HG02938 (cell line): ENCODE data around the gene PRKN.

ENCODE experiments used
- ATAC-seq: cut with Tn5 transposase; IDR thresholded peaks from one replicate; pipeline ENCODE4 v1.9.1; 2021; ENCODE audit warnings: mild to moderate bottlenecking, moderate library complexity; ENCODE audit not compliant: unreplicated experiment

The PRKN gene

DNA sequence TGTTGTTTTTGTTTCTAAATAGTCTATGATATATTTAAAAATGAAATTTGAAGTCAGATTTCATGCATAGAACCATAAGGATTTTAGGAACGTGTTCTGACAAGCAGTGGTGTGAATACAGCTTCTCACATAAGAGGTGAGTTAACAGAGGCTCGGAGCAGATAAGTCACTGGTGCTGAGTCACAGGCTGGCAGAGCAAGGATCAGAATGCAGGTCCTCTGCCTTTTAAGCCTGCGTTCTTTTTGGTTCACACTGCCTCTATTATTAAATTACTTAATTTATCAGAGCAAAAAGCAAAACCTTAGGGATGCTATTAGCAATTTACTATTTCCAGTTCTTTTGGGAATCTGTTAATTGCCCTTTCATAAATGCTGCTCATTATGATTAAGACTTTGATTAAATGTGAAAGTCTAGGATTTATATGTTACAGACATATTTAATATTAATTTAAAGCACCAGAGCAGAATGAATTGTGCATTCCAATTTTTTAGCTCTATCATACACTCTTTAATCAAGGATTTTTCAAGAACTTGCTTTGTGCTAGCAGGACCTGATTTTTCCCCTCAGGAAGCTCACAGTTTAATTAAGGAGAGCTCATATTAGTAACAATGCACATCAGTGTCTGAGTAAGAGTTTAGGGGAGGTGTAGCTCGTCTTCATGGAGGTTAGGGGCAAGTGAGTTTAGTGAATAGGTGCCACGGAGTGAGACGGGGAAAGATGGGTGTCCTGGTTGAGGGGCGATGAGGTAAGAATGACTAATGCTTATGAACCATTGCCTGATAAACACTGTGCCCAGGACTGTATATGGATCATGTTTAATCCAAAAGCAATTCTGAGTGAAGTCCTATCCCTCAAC, 1241.0 kb downstream of the PRKN start:
- no peak for ATAC-seq

DNA sequence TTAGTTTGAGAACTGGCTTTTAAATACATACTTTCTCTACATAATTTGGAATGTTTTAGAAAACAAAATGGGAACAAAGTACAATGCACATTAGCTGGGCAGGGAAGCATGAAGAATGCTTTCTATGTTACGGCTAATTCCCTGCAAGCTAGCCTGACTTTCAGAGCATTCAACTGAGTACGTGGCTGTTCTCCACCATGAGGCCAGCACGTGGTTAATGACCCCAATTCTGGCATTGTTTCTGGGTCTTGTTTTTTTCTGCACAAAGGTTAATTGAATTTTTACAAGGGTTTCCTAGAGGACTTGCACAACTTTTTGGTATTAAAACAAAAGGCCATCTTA, 1245.1 kb downstream of the PRKN start:
- no peak for ATAC-seq

DNA sequence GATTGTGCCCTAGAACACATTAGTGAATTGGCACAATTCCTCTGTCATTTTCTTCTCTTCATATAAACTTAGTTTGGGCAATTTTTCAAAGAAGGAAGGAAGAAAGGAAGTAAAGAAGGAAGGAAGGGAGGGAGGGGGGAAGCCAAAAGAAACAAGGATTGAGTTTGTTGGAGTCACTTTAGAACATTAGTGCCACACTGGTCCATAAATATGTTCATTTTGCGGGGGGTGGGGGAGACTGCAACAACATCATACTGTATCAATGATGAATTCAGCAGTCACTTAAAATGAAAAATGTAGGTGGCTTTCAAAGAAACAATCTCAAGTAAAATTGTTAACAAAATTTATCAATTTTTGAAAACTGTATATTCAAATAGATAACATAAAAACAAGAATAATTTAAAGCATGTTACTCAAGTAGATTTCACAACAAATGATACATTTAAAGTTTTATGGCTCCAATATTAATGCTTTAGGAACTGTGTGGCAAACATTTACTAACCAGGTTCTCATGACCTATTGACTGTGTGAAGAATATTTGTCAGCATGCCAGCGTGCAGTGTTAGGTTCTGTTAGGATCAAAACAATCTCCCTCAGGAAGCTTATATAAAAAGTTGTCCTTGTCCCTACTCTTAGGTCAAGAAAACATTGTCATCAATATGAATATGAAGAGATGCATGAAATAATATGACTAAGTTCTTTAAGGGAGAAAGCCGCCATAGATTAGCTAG, 1245.6 kb downstream of the PRKN start:
- no peak for ATAC-seq

DNA sequence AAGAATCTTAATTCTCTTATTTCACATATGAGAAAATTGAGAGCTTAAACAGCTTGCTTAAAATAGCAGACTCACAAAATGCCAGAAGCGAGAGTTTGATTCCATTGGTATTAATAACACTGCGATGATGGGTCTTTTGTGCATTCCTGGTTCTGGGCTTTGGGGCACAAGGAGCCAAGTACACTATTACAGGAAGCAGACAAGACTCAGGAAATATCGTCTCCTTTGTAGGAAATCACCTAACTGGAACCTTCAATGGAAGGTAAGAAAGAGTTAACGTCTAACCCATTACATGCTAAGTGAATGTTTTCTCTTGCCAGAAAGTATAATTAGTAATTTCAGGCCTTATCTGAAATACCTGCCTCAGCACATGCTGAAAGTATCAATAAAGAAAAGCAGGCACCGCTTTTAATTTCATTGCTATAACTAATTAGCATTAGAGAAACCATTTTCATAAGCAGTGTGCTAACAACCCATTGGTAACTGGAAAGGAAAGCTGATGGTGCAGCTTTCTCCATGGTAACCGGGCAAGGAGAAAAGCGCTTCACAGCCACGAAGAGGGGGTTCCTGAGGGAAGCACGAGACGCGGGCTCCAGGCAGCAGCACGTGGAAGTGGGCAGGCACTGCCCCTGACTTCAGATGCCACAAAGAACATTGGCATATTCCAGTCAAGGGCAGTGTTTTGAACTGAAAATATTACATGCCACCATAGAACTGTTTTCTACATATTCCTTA, 1247.0 kb downstream of the PRKN start:
- ATAC-seq = no peak

DNA sequence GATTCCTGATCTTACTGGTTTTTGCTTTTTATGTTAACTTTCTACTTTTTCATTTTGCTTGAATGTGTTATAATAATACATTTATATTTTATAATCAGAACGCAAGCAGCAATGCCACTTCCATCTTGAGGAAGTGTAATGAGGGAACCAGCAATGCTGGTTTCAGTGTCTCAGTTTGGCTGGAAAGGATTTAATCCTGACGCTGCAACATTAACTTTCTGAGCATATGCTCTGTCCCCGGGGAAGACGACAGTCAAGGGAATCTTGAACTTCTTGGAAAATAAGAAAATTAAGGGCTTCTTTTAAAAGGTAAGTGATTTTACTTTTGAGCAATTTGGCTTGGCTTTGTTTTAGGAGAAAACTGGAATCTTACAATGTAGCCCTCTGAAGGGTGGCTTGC, 1248.2 kb downstream of the PRKN start:
- ATAC-seq = no peak

DNA sequence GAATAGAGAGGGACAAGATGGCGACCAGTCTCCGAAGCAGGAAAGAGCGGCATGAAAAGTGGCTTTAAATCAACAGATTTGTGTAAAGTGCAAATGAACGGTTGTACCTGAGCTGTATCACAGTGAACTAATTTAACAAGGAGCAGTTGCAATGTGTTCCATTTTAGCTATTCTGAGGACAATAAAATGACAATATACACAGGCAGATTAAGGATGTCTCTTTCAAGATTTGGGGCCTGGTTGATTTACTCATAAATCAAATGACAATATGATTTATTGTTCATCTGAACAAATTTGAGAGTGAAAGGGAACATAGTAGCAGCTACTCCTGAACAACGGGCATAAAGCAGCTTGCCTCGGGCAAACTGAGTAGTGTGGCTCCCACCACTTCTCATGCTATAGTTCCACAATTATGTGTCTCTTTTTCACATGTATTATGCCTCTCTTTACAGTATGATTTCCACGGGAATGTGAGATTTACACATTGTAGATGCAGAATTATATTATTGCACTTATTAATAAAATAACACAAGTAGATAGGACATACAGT, 1249.6 kb downstream of the PRKN start:
- ATAC-seq = no peak

DNA sequence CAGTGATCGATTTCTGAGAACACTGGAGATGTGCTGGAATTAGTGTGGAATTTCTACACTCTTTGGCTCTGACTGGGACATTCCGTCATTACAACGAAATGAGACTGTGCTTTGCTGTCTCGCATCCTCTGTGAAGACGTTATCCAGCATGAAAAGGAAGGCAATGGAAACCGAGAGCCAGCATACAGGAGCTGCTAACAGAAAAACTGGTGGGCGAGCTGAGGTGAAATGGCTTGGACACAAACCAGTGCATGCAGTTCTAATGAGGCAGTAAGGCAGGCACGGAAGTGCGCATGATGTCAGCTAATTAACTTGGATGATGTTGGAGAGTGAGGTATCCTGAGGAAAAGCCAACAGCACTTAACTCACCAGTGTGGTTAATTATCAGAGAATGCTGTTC, 1250.9 kb downstream of the PRKN start:
- no peak for ATAC-seq

DNA sequence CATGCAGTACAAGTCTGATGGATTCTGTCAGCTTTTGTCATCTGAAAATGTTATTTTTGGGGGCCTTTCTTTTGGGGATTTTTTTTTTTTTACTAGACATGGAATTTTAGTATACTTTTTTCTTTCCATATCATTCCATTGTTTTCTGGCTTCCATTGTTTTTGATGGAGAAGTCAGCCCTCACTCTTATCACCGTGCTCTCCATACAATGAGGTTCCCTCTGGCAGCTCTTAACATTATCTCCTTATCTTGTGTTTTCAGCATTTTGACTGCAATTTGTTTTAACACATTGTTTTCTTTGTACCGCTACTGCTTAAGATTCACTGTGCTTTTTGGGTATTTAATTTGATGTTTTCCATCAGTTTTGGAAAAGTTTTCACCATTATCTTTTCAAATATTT, 1262.2 kb downstream of the PRKN start:
- ATAC-seq = no peak

DNA sequence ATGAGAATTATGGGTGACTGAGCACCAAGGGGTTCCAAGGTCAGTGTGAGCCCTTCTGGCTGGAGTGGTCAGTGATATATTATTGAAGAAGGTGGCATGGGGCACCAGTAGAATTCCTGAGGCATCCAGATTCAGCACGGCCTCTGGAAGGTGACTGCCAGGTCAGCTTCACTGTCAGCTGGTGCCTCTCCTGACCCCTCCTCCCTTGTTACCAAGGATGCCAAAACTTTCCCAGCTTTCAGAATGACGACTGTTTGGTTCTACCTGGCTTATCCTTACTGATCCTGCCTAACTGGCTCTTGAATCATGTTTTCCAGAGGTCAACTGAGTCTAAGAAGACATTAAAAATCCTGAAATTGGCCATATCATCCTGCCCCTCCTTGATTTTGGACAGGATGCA, 1264.5 kb downstream of the PRKN start:
- ATAC-seq = no peak

DNA sequence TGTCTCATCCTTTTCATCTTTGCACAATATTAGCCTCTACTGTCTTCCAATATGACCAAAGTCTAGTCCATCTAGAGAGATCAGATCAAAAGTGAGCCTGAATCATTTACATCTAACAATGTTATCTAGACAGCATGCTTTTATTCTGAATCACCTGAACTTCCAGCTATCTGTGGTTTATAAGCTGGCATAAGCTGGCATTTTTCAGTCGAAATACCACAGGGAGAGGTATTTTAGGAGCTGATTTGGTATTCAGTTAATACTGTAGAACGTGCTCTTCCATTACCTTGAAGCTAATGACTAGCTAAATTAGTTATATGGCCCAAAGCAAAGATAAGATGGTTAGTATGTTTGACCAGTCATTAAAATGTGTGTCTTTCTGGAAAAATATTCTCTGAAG, 1265.4 kb downstream of the PRKN start:
- ATAC-seq = no peak

DNA sequence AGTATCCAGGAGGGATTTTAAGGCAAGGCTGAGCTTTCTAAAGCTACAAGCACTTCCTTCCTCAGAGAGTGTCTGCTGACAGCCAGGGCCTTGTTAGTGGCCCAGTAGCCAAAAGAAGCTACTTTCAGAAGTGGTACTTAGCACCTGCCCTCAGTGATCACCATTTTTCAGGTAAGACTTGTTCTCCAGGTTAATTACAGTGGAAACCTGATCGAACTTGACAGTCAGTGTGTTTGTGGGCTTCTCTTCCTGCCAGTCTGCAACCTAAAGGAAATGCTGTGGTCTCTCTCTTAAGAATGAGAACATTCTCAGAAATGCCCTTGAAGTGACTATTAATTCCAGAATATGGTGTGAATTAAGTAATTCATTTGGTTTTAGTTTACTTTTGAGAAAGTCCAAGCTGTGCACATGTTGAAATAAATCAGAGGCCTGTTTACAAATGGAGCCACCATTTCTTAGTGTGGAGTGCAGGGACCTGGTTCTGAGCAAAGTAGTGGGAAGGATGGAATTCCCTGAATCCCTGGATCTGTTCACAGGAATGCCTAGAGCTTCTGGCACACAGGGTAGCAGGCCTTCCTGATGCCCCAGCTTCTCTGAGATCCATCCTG, 1268.5 kb downstream of the PRKN start:
- ATAC-seq = no peak

DNA sequence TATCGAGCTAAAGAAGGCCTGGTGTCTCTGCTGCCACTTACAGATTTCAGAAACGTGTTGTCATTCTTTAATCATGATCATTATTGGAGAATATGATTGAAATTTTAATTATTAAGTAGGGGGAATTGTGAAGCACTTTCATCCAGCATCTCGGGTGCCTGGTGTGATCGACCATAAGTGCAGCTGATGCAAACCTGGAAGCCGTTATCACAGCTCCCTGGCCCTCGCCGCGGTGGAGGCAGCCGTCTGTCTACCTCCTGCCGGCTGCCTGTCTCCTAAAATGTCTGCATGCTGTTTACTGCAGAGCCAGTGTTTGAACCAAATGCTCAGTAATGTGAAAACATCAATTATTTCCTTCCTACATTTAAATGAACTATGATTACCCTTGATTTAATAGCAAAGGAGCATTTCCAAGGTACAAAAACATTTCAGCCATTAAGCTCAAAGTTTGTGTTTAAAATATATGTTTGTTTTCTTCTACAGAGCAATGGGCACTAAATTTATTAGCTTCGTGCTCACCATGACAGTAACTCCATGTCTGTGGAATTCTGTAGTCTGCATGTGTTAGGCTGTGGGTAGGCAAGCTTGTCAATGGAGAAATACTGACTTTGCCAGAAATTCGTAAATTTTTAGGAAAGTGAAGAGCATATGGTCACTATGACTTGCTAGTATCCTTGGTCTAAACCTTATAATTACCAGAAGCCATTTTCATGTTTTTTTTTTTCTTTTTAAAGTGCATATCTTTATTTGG, 1269.2 kb downstream of the PRKN start:
- ATAC-seq = no peak

DNA sequence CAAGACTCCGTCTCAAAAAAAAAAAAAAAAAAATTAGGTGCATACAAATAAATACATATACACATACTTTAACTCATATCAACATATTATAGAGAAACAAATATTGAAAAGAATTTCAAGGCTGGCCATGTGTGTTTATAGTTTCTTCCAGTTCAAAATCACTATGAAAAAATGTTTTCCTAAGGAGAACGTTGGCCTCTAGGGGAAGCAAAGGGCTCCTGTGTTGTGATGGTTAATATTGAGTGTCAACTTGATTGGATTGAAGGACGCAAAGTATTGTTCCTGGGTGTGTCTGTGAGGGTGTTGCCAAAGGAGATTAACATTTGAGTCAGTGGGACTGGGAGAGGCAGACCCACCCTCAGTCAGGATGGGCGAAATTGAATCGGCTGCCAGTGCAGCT, 1271.7 kb downstream of the PRKN start:
- ATAC-seq = no peak

DNA sequence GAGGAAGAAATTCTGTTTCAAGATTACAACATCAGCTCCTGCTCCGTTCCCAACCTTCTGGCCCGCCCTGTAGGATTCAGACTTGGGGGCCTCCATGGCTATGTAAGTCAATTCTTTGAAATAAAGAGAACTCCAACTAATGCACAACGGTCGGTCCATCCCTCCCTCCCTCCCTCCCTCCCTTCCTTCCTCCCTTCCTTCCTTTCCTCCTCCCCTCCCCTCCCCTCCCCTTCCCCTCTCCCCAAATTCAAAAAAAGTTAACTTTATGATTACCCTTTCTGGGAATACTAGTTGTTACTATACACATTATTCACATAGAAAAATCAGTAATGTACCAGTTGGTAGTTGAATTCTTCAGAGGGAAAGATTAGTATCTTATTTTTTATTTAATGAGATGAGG, 1274.0 kb downstream of the PRKN start:
- no peak for ATAC-seq

DNA sequence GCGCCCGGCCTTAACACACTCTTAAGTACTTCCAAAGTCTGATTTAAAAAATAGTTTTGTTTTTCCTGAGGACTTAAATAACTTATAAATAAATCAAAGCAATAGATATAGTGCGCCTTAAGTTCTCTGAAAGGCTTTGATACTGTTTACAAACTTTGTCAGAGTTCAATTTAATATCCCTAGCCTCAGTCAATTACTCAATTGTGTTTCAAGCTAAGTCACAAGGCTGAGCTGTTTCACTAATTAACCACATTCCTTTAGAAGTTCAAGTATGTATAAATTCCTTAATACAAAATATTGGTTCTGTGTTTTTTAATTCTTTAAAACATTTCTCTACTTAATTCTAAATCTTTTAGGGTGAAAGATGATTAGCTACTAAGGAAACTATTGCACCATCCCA, 1275.3 kb downstream of the PRKN start:
- ATAC-seq = no peak

DNA sequence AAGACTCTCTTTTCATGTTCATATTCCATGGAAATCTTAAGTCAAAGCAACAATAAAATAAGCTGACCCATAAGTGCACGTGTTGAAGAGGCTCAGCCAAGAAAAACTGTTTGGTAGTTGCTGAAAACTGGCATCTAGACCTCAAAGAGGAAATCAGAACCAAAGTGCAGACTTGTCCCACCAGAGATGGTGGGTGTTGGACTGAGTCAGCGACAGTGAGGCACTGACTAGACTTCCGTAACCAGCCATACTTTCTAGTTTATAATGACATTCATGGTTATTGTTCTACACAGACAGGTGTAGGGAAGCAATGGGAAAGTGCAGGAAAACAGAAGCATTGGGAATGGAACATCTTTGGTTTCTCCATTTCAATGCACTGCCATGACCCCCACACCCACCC, 1278.0 kb downstream of the PRKN start:
- ATAC-seq = no peak

DNA sequence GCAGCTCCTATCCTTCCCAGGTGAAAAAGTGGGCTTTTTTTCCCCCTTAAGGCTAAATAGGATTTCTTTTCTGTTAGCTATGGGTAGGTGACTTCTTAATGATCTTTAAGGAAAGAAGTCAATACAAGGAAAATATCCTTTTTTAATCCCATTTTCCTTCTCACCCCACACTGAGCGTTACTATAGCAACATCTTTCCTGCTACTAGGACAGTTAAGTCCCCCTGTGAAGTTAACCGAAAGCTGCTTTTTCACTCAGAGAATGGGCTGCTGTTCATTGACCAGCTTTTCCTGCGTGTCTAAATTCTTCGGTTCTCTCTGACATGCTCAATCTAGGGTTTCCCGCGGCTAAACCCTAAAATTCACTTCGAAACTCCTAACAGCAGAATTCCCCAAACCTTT, 1280.6 kb downstream of the PRKN start:
- ATAC-seq = no peak

DNA sequence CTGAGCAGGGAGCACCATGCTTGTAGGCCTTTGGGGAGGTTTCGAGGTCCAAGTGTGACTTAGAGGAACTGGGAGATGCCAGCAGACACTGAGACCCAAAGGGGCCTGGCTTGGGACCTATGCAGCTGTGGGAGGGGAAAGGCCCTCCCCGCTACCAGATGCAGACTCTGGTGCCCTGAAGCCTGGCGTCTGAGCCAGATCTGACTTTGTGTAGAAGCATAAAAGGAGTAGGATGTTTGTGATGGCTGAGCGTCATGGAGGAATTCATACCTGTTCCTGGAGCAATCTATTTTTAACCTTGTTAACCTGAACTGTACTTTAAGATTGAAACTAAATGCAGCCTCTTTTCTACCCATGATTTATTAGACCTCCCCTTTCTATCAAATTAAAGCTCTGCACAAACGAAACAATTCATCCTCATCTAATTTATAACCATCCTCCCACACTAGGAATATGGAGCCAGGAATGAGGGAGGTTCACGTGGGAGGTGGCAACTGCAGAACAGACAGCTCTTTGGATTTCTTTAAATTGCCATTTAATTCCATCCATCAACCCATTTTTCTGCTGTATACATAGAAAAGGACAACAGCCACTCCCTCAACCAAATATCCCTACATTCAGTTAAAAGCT, 1281.2 kb downstream of the PRKN start:
- no peak for ATAC-seq

DNA sequence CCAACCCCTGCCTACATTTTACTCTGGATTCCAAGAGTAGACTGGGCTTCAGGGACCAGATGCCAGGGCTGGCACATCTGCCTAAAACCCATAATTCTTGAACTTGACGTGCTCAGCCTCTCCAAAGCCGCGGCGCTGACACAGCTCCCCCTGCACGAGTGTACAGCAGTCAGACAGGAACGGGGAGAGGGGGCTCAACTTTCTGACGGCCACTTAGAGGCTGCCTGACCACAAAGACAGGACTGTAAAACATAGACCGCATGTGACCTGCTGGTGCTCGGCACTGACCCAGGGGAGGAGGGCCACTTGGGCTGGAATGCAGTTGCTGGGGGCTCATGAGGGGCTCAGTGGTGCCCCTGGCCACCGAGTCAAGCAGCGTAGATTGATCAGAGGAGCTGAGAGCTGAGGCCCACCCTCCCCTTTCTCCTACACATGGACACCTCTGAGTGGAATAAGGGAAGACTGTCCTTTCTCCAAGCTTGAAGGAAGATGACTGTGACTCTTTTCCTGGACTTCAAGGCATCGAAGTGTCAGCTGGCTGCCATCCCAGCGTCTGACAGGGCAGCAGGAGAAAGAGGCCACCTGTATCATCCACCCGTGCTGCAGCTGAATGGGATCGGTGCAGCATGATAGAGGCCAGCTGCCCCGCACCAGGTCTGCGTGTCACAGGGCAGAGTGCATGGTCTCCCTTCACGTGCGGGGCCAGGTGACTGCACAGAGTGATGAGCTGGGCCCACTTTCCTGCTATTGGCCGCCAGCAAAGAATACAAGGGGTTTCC, 1282.4 kb downstream of the PRKN start:
- no peak for ATAC-seq
